ENCODE results near the gene EEF2K. TPM values are rescaled to one million over a fixed set of nuclear protein-coding genes. Genes with fewer than 3 reads are reported as not detected.

The EEF2K gene
- total RNA-seq, 4 donors from 2014 or later, result 42.8 to 90.8 (median 50.3) TPM

GRCh38 chr16:22317001-22317530 lies 111.0 kb downstream of the EEF2K start:
- H3K9me3 ChIP-seq, result no peaks in the 10 kb centered on the region
- H3K4me3 ChIP-seq, result no peak overlapping the region
- TF ChIP-seq POLR2A (IDR thresholded peaks at IDR 0.05) (no peak), EP300 (IDR thresholded peaks at IDR 0.05) (no peak), CTCF (IDR thresholded peaks at IDR 0.05) (no peak)
- no peak for DNase-seq (ENCODE audit: low spot score in 2 of 2)
- 81 to 88% methylated on average over 10 to 17 of the region's 17 CpGs for WGBS, 2 donors
- H3K27me3 ChIP-seq, result no peaks in the 10 kb centered on the region
- peaks cover 0 to 10% (median 0%) of the 10 kb centered on the region in 4 donors for H3K4me1 ChIP-seq
- H3K36me3 ChIP-seq, result peaks cover 0 to 93% (median 11%) of the 10 kb centered on the region in 3 donors
- no peak overlapping the region for H3K27ac ChIP-seq

GRCh38 chr16:22317625-22318024 lies 111.5 kb downstream of the EEF2K start:
- Histone ChIP-seq H3K4me3 (no peak overlapping the region), H3K9me3 (no peaks in the 10 kb centered on the region), H3K27ac (no peak overlapping the region), H3K4me1 (peaks cover 0 to 10% (median 0%) of the 10 kb centered on the region in 4 donors), H3K27me3 (no peaks in the 10 kb centered on the region), H3K36me3 (peaks cover 0 to 93% (median 11%) of the 10 kb centered on the region in 3 donors)
- no peak for DNase-seq (ENCODE audit: low spot score in 2 of 2)
- no peak for TF ChIP-seq CTCF (IDR thresholded peaks at IDR 0.05)
- TF ChIP-seq POLR2A (IDR thresholded peaks at IDR 0.05), result no peak
- TF ChIP-seq EP300 (IDR thresholded peaks at IDR 0.05), result no peak
- WGBS, 2 donors, result 96 to 97% methylated on average over 6 of the region's 6 CpGs

- peak in 1 of 2 donors; percentile 21 for DNase-seq (ENCODE audit: low spot score in 2 of 2)
- H3K9me3 ChIP-seq, result no peaks in the 10 kb centered on the region
- peak; percentile 16 to 49 (median 29) for TF ChIP-seq CTCF (IDR thresholded peaks at IDR 0.05)
- TF ChIP-seq EP300 (IDR thresholded peaks at IDR 0.05), result no peak
- peaks cover 0 to 10% (median 0%) of the 10 kb centered on the region in 4 donors for H3K4me1 ChIP-seq
- H3K27ac ChIP-seq, result no peak overlapping the region
- H3K4me3 ChIP-seq, result no peak overlapping the region
- H3K27me3 ChIP-seq, result no peaks in the 10 kb centered on the region
- 82 to 86% methylated on average over 18 of the region's 18 CpGs for WGBS, 2 donors
- peaks cover 0 to 92% (median 11%) of the 10 kb centered on the region in 3 donors for H3K36me3 ChIP-seq
Observed at GRCh38 chr16:22318690-22319358, 112.7 kb downstream of the EEF2K start.

GRCh38 chr16:22320572-22321339 lies 114.7 kb downstream of the EEF2K start:
- no peak overlapping the region for H3K27ac ChIP-seq
- H3K4me1 ChIP-seq, result peaks cover 0 to 10% (median 0%) of the 10 kb centered on the region in 4 donors
- TF ChIP-seq EP300 (IDR thresholded peaks at IDR 0.05) (no peak), POLR2A (IDR thresholded peaks at IDR 0.05) (no peak), CTCF (IDR thresholded peaks at IDR 0.05) (no peak)
- peaks cover 0 to 92% (median 27%) of the 10 kb centered on the region in 3 donors for H3K36me3 ChIP-seq
- 75 to 77% methylated on average over 13 of the region's 13 CpGs for WGBS, 2 donors
- no peaks in the 10 kb centered on the region for H3K27me3 ChIP-seq
- H3K4me3 ChIP-seq, result no peak overlapping the region
- H3K9me3 ChIP-seq, result no peaks in the 10 kb centered on the region
- DNase-seq (ENCODE audit: low spot score in 2 of 2), result no peak

All from tibial nerve (tissue), 4 donors.